GM12872 (cell line): ENCODE data around the gene APBB1IP.

Experiments used
- CTCF ChIP-seq: IDR thresholded peaks from 3 replicates; pipeline ENCODE4 v1.5.1; 2011; ENCODE audit warnings: low read depth, mild to moderate bottlenecking, low read length, moderate library complexity; ENCODE audit not compliant: insufficient read depth

The APBB1IP gene

GRCh38 chr10:26457088-26457487, 18.9 kb downstream of the APBB1IP start:
- TF ChIP-seq CTCF = no peak

DNA sequence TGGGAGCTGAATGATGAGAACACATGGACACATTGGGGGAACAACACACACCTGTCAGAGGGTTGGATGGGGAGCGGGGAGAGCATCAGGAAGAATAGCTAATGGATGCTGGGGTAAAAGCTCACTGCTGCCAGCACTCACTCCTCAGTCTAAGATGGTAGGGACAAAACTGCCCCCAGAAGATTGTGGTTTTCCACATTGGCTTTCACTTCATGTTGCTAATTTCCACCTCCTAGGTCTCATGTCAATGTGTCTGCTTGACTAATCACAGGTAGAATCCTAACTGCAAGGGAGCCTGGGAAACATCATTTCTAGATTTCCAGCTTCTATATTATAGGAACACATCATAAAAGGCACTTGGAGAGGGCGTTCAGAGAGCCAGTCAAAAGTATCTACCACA, 22.6 kb downstream of the APBB1IP start:
- no peak for TF ChIP-seq CTCF

GRCh38 chr10:26463986-26464385, 25.8 kb downstream of the APBB1IP start:
- TF ChIP-seq CTCF = no peak

- no peak for TF ChIP-seq CTCF
Measured at GRCh38 chr10:26464632-26465280, 26.6 kb downstream of the APBB1IP start.

DNA sequence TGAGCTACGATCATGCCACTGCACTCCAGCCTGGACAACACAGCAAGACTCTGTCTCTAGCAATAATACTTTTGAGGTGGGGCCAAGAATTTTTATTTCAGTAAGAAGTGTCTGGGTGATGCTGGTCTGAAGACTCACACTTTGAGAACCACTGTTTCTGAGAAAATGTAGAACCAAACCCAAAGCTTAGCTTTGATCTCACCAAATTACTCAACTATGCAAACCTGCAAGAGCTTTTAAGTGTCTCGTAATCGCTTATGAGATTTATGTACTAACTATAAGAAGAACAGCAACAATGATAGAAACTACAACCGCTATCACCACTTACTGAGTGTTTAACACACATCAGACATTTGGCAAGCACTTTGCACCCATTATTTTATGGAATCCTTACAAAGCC, 29.5 kb downstream of the APBB1IP start:
- TF ChIP-seq CTCF = no peak

GRCh38 chr10:26468291-26468690, 30.1 kb downstream of the APBB1IP start:
- no peak for TF ChIP-seq CTCF

DNA sequence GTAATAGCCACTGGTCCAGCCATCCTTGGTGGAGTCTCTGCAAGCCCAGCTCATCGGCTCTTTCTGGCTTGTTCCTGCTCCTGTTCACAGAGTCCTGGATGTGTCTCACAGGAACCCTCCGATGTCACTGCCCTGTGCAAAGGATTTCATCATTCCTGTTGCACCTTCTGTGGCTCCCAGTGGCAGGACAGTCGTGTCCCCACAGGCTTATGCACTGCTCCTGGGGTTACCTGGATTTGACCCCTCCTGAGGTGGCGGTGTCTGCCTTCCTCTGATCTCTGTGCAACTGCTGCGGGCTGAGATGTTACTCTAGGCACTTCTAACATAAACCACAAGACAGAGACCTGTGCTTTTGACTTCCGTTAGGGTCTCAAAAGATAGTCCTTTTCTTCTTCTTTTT, 30.6 kb downstream of the APBB1IP start:
- TF ChIP-seq CTCF = no peak
